ENCODE measurements around the gene VWA5B1. TPM values are rescaled to one million over a fixed set of nuclear protein-coding genes. Genes with fewer than 3 reads are reported as not detected.

Gene VWA5B1
- total RNA-seq, 4 donors from 2014 or later: 0.16 TPM; not detected in 3

DNA sequence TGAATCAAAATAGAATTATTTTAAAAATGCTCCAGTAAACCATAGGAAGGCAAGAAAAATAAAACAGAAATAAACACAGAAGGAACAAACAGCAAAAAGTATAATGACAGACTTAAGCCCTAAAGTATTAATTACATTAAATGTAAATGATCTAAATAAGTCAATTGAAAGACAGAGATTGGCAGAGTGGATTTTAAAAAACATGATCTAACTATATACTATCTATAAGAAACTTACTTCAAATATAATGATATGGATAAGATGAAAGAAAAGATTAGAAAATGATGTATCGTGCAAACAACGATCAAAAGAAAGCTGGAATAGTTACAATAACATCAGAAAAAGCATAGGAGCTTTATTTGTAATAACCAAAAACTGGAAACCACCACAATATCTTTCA is 104.6 kb downstream of the VWA5B1 start:
- WGBS: 93% methylated on average over 2 of the region's 2 CpGs
- H3K4me3 ChIP-seq: no peak overlapping the region
- no peak for DNase-seq (ENCODE audit: low spot score in 2 of 2)
- H3K4me1 ChIP-seq: no peaks in the 10 kb centered on the region
- no peak overlapping the region for H3K27ac ChIP-seq
- no peak for TF ChIP-seq EP300 (IDR thresholded peaks at IDR 0.05)
- TF ChIP-seq, protein P1, sequence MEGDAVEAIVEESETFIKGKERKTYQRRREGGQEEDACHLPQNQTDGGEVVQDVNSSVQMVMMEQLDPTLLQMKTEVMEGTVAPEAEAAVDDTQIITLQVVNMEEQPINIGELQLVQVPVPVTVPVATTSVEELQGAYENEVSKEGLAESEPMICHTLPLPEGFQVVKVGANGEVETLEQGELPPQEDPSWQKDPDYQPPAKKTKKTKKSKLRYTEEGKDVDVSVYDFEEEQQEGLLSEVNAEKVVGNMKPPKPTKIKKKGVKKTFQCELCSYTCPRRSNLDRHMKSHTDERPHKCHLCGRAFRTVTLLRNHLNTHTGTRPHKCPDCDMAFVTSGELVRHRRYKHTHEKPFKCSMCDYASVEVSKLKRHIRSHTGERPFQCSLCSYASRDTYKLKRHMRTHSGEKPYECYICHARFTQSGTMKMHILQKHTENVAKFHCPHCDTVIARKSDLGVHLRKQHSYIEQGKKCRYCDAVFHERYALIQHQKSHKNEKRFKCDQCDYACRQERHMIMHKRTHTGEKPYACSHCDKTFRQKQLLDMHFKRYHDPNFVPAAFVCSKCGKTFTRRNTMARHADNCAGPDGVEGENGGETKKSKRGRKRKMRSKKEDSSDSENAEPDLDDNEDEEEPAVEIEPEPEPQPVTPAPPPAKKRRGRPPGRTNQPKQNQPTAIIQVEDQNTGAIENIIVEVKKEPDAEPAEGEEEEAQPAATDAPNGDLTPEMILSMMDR (IDR thresholded peaks at IDR 0.05): no peak
- TF ChIP-seq POLR2A (IDR thresholded peaks at IDR 0.05): no peak
- no peak for TF ChIP-seq POLR2AphosphoS5 (IDR thresholded peaks at IDR 0.05)
- H3K27me3 ChIP-seq: peaks cover 33% of the 10 kb centered on the region
- no peaks in the 10 kb centered on the region for H3K36me3 ChIP-seq
- peaks cover 12% of the 10 kb centered on the region for H3K9me3 ChIP-seq

DNA sequence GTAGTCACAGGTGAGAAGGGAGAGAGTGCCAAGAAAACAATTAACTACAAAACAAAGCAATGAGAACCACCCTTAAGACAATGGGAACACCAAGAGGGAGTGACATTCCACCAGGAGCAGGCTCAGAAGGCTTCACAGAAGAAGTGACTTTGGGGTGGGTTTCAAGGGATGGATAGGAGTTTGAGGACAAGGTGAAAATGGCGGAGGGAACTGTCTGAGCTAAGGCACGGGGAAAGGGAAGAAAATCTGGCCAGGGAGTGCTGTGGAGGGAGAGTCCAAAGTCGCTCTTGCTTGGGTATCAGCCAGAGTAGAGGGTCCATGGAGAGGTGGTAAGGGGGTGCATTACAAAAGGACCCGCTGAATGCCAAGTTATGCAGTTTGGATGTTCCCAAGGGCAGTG is 108.1 kb downstream of the VWA5B1 start:
- Histone ChIP-seq H3K36me3 (no peaks in the 10 kb centered on the region), H3K4me3 (no peak overlapping the region), H3K4me1 (no peaks in the 10 kb centered on the region), H3K9me3 (peaks cover 12% of the 10 kb centered on the region), H3K27ac (no peak overlapping the region), H3K27me3 (peaks cover 49% of the 10 kb centered on the region)
- TF ChIP-seq POLR2AphosphoS5 (IDR thresholded peaks at IDR 0.05) (no peak), POLR2A (IDR thresholded peaks at IDR 0.05) (no peak), EP300 (IDR thresholded peaks at IDR 0.05) (no peak)
- TF ChIP-seq, protein P1 (IDR thresholded peaks at IDR 0.05): no peak
- DNase-seq (ENCODE audit: low spot score in 2 of 2): no peak
- WGBS: 81% methylated on average over 4 of the region's 4 CpGs

DNA sequence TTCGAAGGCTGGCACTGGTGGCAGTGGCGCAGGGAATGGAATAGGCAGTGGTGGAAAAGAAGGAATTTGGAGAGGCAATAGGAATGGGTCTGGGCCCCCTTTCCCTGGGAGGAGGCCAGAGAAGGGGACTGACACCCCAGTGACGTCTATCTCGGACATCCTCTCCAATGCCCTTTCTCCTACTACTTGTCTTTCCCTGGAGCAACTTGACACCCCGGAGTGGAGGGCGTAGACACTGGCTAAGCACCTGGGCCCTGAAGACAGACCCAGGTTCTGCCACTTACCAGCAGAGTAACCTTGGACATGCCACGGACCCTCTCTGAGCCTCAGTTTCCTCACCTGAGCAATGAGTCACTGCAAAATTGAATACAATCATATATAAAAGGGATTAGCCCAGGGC is 108.5 kb downstream of the VWA5B1 start:
- no peak overlapping the region for H3K27ac ChIP-seq
- no peak for TF ChIP-seq POLR2AphosphoS5 (IDR thresholded peaks at IDR 0.05)
- no peak overlapping the region for H3K4me3 ChIP-seq
- H3K27me3 ChIP-seq: peaks cover 53% of the 10 kb centered on the region
- no peaks in the 10 kb centered on the region for H3K36me3 ChIP-seq
- peaks cover 12% of the 10 kb centered on the region for H3K9me3 ChIP-seq
- WGBS: 73% methylated on average over 7 of the region's 7 CpGs
- DNase-seq (ENCODE audit: low spot score in 2 of 2): peak in 1 of 2 donors; percentile 31
- no peaks in the 10 kb centered on the region for H3K4me1 ChIP-seq

DNA sequence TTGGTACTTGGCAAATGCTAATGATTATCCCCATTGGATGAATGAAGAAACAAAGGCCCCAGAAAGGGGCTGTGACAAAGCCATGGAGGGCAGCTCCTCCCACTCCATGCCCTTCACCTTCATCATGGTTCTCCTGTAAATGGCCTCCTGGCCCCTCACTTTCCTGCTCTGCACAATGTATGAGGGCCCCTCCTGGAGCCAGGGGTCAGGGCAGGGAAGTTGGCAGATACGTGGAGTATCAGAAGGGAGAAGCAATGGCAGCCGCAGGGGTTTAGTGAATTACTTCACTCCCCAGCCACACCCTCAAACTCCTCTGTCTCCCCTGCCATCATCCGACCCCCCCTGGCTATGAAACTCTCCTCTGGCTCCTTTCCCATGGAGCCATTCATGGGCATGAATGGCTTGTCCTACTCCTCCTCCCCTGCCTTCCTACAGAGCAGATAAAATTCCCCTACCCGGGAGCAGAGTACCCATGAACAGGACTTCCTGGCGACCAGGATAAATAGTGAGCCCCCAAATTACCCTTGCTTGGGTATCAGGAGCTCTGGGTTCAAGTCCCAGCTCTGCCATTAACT is 109.0 kb downstream of the VWA5B1 start:
- TF ChIP-seq EP300 (IDR thresholded peaks at IDR 0.05): no peak
- no peak for TF ChIP-seq POLR2A (IDR thresholded peaks at IDR 0.05)
- no peak for TF ChIP-seq POLR2AphosphoS5 (IDR thresholded peaks at IDR 0.05)
- TF ChIP-seq, protein P1 (IDR thresholded peaks at IDR 0.05): no peak
- H3K4me3 ChIP-seq: no peak overlapping the region
- H3K9me3 ChIP-seq: peaks cover 10% of the 10 kb centered on the region
- DNase-seq (ENCODE audit: low spot score in 2 of 2): peak in 1 of 2 donors; percentile 56
- H3K27ac ChIP-seq: no peak overlapping the region
- 30% methylated on average over 5 of the region's 5 CpGs for WGBS
- no peaks in the 10 kb centered on the region for H3K4me1 ChIP-seq
- H3K36me3 ChIP-seq: no peaks in the 10 kb centered on the region
- H3K27me3 ChIP-seq: peaks cover 58% of the 10 kb centered on the region

DNA sequence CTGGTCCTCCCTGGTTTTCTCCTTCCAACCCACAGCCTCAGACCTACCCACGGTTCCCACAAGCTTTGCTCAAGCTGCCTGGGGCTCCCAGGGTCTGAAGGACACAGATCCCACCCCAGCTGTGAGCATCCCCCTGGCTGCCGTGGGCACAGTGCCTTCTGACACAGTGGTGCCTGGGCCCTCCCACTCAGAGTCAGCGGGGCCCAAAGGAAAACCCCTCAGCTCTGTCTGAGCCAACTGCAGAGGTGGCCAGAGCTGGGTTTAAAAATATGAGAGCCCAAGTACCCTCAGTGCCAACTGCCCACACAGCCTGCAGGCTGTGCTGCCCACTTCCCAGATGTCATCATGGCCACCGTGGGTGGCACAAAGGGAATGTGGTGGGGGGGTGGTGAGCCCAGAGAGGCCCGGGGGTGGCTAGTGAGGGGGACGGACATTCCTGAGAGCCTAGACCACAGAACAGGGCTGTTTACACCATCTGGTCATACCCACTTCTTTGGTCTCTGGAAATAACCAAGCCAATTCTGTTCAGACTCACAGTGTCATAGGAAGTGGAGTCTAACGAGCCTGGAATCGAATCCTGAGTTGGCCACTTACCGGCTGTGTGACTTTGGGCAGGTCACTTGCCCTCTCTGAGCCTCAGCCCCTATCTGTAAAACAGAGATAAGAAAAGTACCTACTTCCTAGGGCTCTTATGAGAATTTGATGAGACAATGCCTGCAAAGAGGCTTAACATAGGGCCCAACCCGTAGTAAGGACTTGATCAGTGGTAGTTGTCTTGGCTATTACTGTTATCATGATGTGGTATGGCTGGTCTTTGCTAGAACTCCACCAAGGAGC is 109.9 kb downstream of the VWA5B1 start:
- H3K27ac ChIP-seq: no peak overlapping the region
- H3K27me3 ChIP-seq: peaks cover 67% of the 10 kb centered on the region
- TF ChIP-seq POLR2AphosphoS5 (IDR thresholded peaks at IDR 0.05): no peak
- no peak for TF ChIP-seq POLR2A (IDR thresholded peaks at IDR 0.05)
- TF ChIP-seq, protein P1 (IDR thresholded peaks at IDR 0.05): no peak
- TF ChIP-seq EP300 (IDR thresholded peaks at IDR 0.05): no peak
- no peaks in the 10 kb centered on the region for H3K36me3 ChIP-seq
- 45% methylated on average over 9 of the region's 10 CpGs for WGBS
- H3K9me3 ChIP-seq: peaks cover 4% of the 10 kb centered on the region
- no peak overlapping the region for H3K4me3 ChIP-seq
- peak in 1 of 2 donors; percentile 56 for DNase-seq (ENCODE audit: low spot score in 2 of 2)
- H3K4me1 ChIP-seq: no peaks in the 10 kb centered on the region
